Body of pancreas (tissue), 4 donors: Measurements from ENCODE around the gene BAHCC1. TPM values are rescaled to one million over a fixed set of nuclear protein-coding genes. Genes with fewer than 3 reads are reported as not detected.
A peak's percentile ranks its signal among the peaks of the same experiment; 100 is the strongest.

ENCODE experiments used
- ATAC-seq: fragments of 150-250 bp; one replicate; pipeline ENCODE4 v1.9.1; 2016
- DNase-seq, 4 donors: peaks; one replicate each; pipeline ENCODE4 v3.0.0-alpha.2; 2019
- H3K27ac ChIP-seq, 4 donors: fragments of 200-600 bp; sonication (generic); 1 replicate in 3 of 4; 2 replicates in 1 of 4; pipeline versions ENCODE4 v1.5.1 to v1.6.1; 2016 to 2019; ENCODE audit warnings: mild to moderate bottlenecking in 1 of 4, mixed read lengths in 1 of 4, moderate library complexity in 1 of 4
- H3K27me3 ChIP-seq, 2 donors: fragments of 200-600 bp; sonication (generic); one replicate each; pipeline ENCODE4 v1.6.0; 2016; ENCODE audit warnings: mild to moderate bottlenecking in 1 of 2
- H3K36me3 ChIP-seq, 2 donors: fragments of 200-600 bp; sonication (generic); replicated peaks in 1 of 2; 2 replicates each; pipeline ENCODE4 v1.5.1; 2016; ENCODE audit warnings: low read depth in 2 of 2; ENCODE audit not compliant: insufficient read depth in 1 of 2
- H3K4me1 ChIP-seq: fragments of 200-600 bp; sonication (generic); one replicate; pipeline ENCODE4 v1.6.0; 2016
- H3K4me3 ChIP-seq, 2 donors: fragments of 200-600 bp; sonication (generic); 1 replicate in 1 of 2; 2 replicates in 1 of 2; pipeline ENCODE4 v1.5.1; 2016 to 2019
- H3K9me3 ChIP-seq, 3 donors: fragments of 200-600 bp; sonication (generic); 1 replicate in 2 of 3; 2 replicates in 1 of 3; pipeline ENCODE4 v1.5.1; 2016
- CTCF ChIP-seq, 7 experiments: fragments of 450-650 bp in 4 of 7; fragments of 200-600 bp in 3 of 7; sonication (generic) in 3 of 7; IDR thresholded peaks; one replicate each; pipeline ENCODE4 v1.5.1; 2016 to 2019; ENCODE audit warnings: antibody characterized with exemption in 7 of 7
- POLR2A ChIP-seq, 3 donors: fragments of 450-650 bp; IDR thresholded peaks; one replicate each; pipeline ENCODE4 v1.6.1; 2016; ENCODE audit warnings: antibody characterized with exemption in 3 of 3, mild to moderate bottlenecking in 2 of 3
- WGBS, 2 donors: methylation state at CpG; one replicate each; pipeline ENCODE4 v1.1.5; 2017; 5-methylcytosine and 5-hydroxymethylcytosine counted together
- intact Hi-C: fragments of 100-400 bp; cut with DNase I; formaldehyde crosslinking; loops from one replicate; pipeline ENCODE4 v1.15.1; 2023
- total RNA-seq, 2 donors: library from RNA; depleted of rRNA; stranded (reverse); fragments of >200 nt; gene quantifications; one replicate each; pipeline ENCODE4 v1.1.0, GENCODE V29; 2016

BAHCC1 gene
- total RNA-seq, 2 donors from 2014 or later, result 5.7 to 14.8 TPM

GRCh38 chr17:81463506-81463905 lies 68.2 kb downstream of the BAHCC1 start:
- intact Hi-C loops, result no loop called here
- 94 to 100% methylated on average over 1 to 28 of the region's 32 CpGs for WGBS, 2 donors
- Histone ChIP-seq H3K4me3 (no peak overlapping the region), H3K36me3 (no peaks in the 10 kb centered on the region), H3K4me1 (peaks cover 13% of the 10 kb centered on the region), H3K27ac (no peak overlapping the region), H3K9me3 (no peaks in the 10 kb centered on the region), H3K27me3 (no peaks in the 10 kb centered on the region)
- DNase-seq (no peak), ATAC-seq (no peak)
- no peak for TF ChIP-seq POLR2A (IDR thresholded peaks at IDR 0.05)
- no peak for TF ChIP-seq CTCF (IDR thresholded peaks at IDR 0.05)

- ATAC-seq (no peak), DNase-seq (no peak)
- Histone ChIP-seq H3K9me3 (no peaks in the 10 kb centered on the region), H3K27me3 (no peaks in the 10 kb centered on the region), H3K36me3 (no peaks in the 10 kb centered on the region), H3K27ac (no peak overlapping the region), H3K4me1 (peaks cover 19% of the 10 kb centered on the region), H3K4me3 (no peak overlapping the region)
- 51 to 57% methylated on average over 9 of the region's 9 CpGs for WGBS, 2 donors
- intact Hi-C loops, result no loop called here
- TF ChIP-seq POLR2A (IDR thresholded peaks at IDR 0.05) (no peak), CTCF (IDR thresholded peaks at IDR 0.05) (no peak)
Observed at GRCh38 chr17:81464586-81464985, 69.3 kb downstream of the BAHCC1 start.

GRCh38 chr17:81465910-81466309 lies 70.7 kb downstream of the BAHCC1 start:
- WGBS, 2 donors, result 68 to 78% methylated on average over 16 to 17 of the region's 17 CpGs
- no peak overlapping the region for H3K27ac ChIP-seq
- intact Hi-C loops, result no loop called here

GRCh38 chr17:81466564-81467472 lies 71.6 kb downstream of the BAHCC1 start:
- no peak for TF ChIP-seq CTCF (IDR thresholded peaks at IDR 0.05)
- no peak for TF ChIP-seq POLR2A (IDR thresholded peaks at IDR 0.05)
- H3K4me1 ChIP-seq, result peaks cover 19% of the 10 kb centered on the region
- H3K27ac ChIP-seq, result no peak overlapping the region
- intact Hi-C loops, result no loop called here
- DNase-seq (peak in 3 of 4 donors; percentile 48 to 64 (median 58)), ATAC-seq (no peak)
- WGBS, 2 donors, result 78 to 92% methylated on average over 12 to 28 of the region's 33 CpGs
- H3K9me3 ChIP-seq, result no peaks in the 10 kb centered on the region
- H3K4me3 ChIP-seq, result no peak overlapping the region
- H3K36me3 ChIP-seq, result no peaks in the 10 kb centered on the region
- H3K27me3 ChIP-seq, result no peaks in the 10 kb centered on the region

More at GRCh38 chr17:81465910-81466309, 70.7 kb downstream of the BAHCC1 start:
- Histone ChIP-seq H3K36me3 (no peaks in the 10 kb centered on the region), H3K27me3 (no peaks in the 10 kb centered on the region), H3K4me3 (no peak overlapping the region), H3K9me3 (no peaks in the 10 kb centered on the region), H3K4me1 (peaks cover 19% of the 10 kb centered on the region)
- TF ChIP-seq CTCF (IDR thresholded peaks at IDR 0.05) (no peak), POLR2A (IDR thresholded peaks at IDR 0.05) (no peak)
- no peak for ATAC-seq
- no peak for DNase-seq
